DND-41 (cell line): ENCODE data around the gene TMTC1.

Experiments
- ATAC-seq: fragments of 200-7000 bp; cut with Tn5 transposase; 3 replicates; pipeline ENCODE4 v1.9.1; 2021; ENCODE audit warnings: low read depth; ENCODE audit not compliant: insufficient read depth
- DNase-seq: peaks from one replicate; pipeline ENCODE4 v3.0.0-alpha.2; 2020
- H2AFZ ChIP-seq: 2 replicates; pipeline ENCODE4 v1.6.0; 2012; ENCODE audit warnings: low read depth, low read length
- H3K27ac ChIP-seq: 2 replicates; pipeline ENCODE4 v1.5.1; 2012; ENCODE audit warnings: low read length, inconsistent platforms
- H3K27me3 ChIP-seq: fragments of 200-600 bp; sonication (generic); 2 replicates; pipeline ENCODE4 v1.6.0; 2012; ENCODE audit warnings: low read length, mild to moderate bottlenecking, inconsistent platforms; ENCODE audit not compliant: insufficient read depth, poor library complexity
- H3K36me3 ChIP-seq: 2 replicates; pipeline ENCODE4 v1.5.1; 2012; ENCODE audit warnings: low read length, inconsistent platforms; ENCODE audit not compliant: insufficient read depth
- H3K4me1 ChIP-seq: 2 replicates; pipeline ENCODE4 v1.5.1; 2012; ENCODE audit warnings: mild to moderate bottlenecking, low read length; ENCODE audit not compliant: insufficient read depth
- H3K4me2 ChIP-seq: 2 replicates; pipeline ENCODE4 v1.6.0; 2012; ENCODE audit warnings: mild to moderate bottlenecking, moderate library complexity, low read length, inconsistent platforms; ENCODE audit not compliant: insufficient read depth
- H3K4me3 ChIP-seq, 2 experiments: fragments of 200-600 bp in 1 of 2; shearing (Covaris generic) in 1 of 2; 2 replicates each; pipeline ENCODE4 v1.5.1; 2012 to 2016; ENCODE audit warnings: inconsistent platforms in 2 of 2, low read length in 2 of 2, mild to moderate bottlenecking in 2 of 2, low read depth in 1 of 2, moderate library complexity in 1 of 2
- H3K79me2 ChIP-seq: 2 replicates; pipeline ENCODE4 v1.6.0; 2012; ENCODE audit warnings: low read length, inconsistent platforms; ENCODE audit not compliant: insufficient read depth
- H3K9ac ChIP-seq: 2 replicates; pipeline ENCODE4 v1.6.0; 2012; ENCODE audit warnings: low read depth, mild to moderate bottlenecking, inconsistent platforms, low read length, moderate library complexity
- H3K9me3 ChIP-seq: 2 replicates; pipeline ENCODE4 v1.5.1; 2012; ENCODE audit warnings: low read length, moderate library complexity, mild to moderate bottlenecking, inconsistent platforms; ENCODE audit not compliant: insufficient read depth, severe bottlenecking
- H4K20me1 ChIP-seq: 2 replicates; pipeline ENCODE4 v1.6.0; 2012; ENCODE audit warnings: low read length; ENCODE audit not compliant: insufficient read depth
- CTCF ChIP-seq: IDR thresholded peaks from 2 replicates; pipeline ENCODE4 v1.5.1; 2012; ENCODE audit warnings: borderline replicate concordance, low read length, moderate library complexity, mild to moderate bottlenecking; ENCODE audit not compliant: poor library complexity, severe bottlenecking; ENCODE audit errors: extremely low read depth
- EZH2 ChIP-seq: IDR thresholded peaks from 3 replicates; pipeline ENCODE4 v1.6.1; 2012; ENCODE audit warnings: borderline replicate concordance, low read depth, mild to moderate bottlenecking, moderate library complexity, low read length, inconsistent platforms; ENCODE audit not compliant: severe bottlenecking

Gene TMTC1

GRCh38 chr12:29732191-29732590 lies 51.6 kb downstream of the TMTC1 start:
- DNase-seq (no peak), ATAC-seq (no peak)
- no peak for TF ChIP-seq CTCF
- no peak overlapping the region for H3K4me2 ChIP-seq
- H3K27ac ChIP-seq = no peak overlapping the region
- no peaks in the 10 kb centered on the region for H4K20me1 ChIP-seq
- no peaks in the 10 kb centered on the region for H3K4me1 ChIP-seq
- no peaks in the 10 kb centered on the region for H3K27me3 ChIP-seq
- H3K4me3 ChIP-seq = no peak overlapping the region
- H2AFZ ChIP-seq = no peak overlapping the region
- H3K9ac ChIP-seq = no peak overlapping the region
- H3K36me3 ChIP-seq = no peaks in the 10 kb centered on the region
- H3K9me3 ChIP-seq = no peaks in the 10 kb centered on the region
- no peaks in the 10 kb centered on the region for H3K79me2 ChIP-seq

DNA sequence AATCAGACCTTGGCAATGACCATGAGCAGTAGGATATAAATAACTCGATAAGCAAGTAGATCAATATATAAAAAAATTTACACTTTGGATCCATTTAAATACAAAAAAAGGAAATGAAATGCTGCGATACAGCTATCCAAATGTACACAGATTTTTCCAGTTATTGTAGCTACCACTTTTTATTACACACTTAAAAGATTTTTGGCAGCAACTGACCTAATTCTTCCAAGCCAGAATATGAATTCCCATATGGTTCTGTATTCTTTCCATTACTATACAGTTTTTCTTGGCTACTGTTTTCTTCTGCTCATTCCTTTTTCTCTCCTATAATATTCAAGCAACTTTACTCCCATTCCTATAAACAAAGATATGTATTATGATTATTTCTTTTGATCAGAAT lies 52.2 kb downstream of the TMTC1 start:
- H3K4me3 ChIP-seq = no peak overlapping the region
- H2AFZ ChIP-seq = no peak overlapping the region
- H3K4me1 ChIP-seq = no peaks in the 10 kb centered on the region
- no peak overlapping the region for H3K9ac ChIP-seq
- no peak for TF ChIP-seq CTCF
- no peak for TF ChIP-seq EZH2
- H3K79me2 ChIP-seq = no peaks in the 10 kb centered on the region
- H3K27ac ChIP-seq = no peak overlapping the region
- H3K4me2 ChIP-seq = no peak overlapping the region
- no peaks in the 10 kb centered on the region for H3K9me3 ChIP-seq
- no peak for DNase-seq
- H4K20me1 ChIP-seq = no peaks in the 10 kb centered on the region
- H3K27me3 ChIP-seq = no peaks in the 10 kb centered on the region
- no peaks in the 10 kb centered on the region for H3K36me3 ChIP-seq
- no peak for ATAC-seq

DNA sequence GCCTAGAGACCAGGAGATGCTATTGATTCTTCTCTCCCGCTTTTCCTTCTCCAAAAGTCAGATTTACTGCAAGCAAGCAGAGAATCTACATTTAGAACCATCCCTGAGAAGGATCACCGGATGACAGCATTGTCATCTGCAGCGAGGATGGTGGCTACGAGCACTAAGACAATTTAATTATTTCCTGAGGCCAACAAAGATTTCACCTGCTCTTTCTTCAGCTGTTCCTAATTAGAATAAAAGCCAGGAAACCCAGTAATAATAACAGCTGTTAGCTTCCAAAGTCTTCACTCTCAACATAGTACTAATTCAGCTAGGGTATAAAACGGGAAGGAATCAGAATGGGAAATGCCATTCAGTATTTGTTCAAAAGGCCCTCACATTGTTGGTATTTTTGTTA lies 53.3 kb downstream of the TMTC1 start:
- TF ChIP-seq CTCF = no peak
- TF ChIP-seq EZH2 = no peak
- Histone ChIP-seq H3K36me3 (no peaks in the 10 kb centered on the region), H3K4me1 (no peaks in the 10 kb centered on the region), H3K27me3 (no peaks in the 10 kb centered on the region), H3K4me2 (no peak overlapping the region), H3K9me3 (no peaks in the 10 kb centered on the region), H3K27ac (no peak overlapping the region), H2AFZ (no peak overlapping the region), H4K20me1 (no peaks in the 10 kb centered on the region), H3K4me3 (no peak overlapping the region), H3K79me2 (no peaks in the 10 kb centered on the region), H3K9ac (no peak overlapping the region)
- ATAC-seq (no peak), DNase-seq (no peak)

DNA sequence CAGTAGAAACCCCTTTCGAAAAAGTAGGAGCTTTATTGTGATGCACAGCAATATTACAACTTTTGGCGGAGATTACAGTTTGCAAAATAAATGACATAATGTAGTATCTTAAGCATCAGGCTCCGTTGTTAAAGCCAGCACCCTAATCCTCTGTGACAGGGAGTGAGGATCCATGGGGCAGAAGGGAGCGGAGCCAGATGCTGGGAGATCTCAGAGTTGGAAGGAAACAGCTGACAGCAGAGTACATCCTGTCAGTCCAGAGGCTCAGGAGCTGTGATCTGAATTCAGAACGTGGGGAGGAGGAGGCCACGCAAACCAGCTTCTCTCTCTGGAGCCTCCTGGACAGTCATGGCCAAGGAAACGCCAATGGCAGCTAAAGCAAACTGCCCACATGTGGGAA lies 55.7 kb downstream of the TMTC1 start:
- no peak overlapping the region for H3K27ac ChIP-seq
- no peak overlapping the region for H2AFZ ChIP-seq
- no peak overlapping the region for H3K4me2 ChIP-seq
- no peak for ATAC-seq
- TF ChIP-seq EZH2 (no peak), CTCF (no peak)
- no peaks in the 10 kb centered on the region for H4K20me1 ChIP-seq
- DNase-seq = no peak
- H3K9ac ChIP-seq = no peak overlapping the region
- H3K9me3 ChIP-seq = no peaks in the 10 kb centered on the region
- H3K4me1 ChIP-seq = no peaks in the 10 kb centered on the region
- no peaks in the 10 kb centered on the region for H3K27me3 ChIP-seq
- no peaks in the 10 kb centered on the region for H3K36me3 ChIP-seq
- no peak overlapping the region for H3K4me3 ChIP-seq
- no peaks in the 10 kb centered on the region for H3K79me2 ChIP-seq
